Stimulated activated CD4-positive, alpha-beta T cell treated with anti-CD3 and anti-CD28 coated beads, Interleukin-2, amount 100 ng/mL, for 48 hours (primary cell): ENCODE measurements around the gene DCBLD2.

ENCODE experiments used
- DNase-seq, 2 donors: peaks; one replicate each; pipeline ENCODE4 v3.0.0-alpha.2; 2020

DCBLD2 gene

DNA sequence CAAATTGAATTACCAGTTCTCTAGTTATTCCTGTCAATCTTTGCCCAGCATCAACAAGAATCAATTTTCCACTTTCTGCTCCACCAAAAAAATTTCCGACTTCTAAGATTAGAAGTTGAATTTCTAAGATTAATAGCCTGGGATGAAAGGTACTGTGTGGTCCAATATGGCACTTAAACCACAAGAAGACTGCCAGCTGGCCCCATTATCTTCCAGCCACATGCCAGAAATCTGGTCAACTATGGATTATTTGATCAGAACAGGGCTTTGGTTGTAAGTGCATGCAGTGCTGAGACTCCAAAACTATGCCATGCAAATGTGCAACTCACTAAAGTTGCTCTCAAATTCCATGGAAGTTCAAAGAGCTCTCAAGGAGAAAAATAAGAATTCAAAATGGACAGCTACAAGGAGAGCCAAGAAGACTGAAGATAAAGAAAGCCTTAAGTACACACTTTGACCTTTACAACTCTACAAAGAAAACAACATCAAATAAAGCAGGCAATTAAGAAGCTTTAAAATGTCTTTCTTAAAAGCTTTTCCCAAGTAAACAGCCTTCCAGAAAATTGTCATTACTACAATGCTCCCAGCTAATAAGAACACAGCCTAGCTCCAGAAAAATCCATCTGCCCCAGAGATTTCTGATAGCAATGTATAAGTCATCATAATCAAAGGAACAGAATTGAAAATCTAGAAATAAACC is 74.1 kb downstream of the DCBLD2 start:
- DNase-seq: no peak

DNA sequence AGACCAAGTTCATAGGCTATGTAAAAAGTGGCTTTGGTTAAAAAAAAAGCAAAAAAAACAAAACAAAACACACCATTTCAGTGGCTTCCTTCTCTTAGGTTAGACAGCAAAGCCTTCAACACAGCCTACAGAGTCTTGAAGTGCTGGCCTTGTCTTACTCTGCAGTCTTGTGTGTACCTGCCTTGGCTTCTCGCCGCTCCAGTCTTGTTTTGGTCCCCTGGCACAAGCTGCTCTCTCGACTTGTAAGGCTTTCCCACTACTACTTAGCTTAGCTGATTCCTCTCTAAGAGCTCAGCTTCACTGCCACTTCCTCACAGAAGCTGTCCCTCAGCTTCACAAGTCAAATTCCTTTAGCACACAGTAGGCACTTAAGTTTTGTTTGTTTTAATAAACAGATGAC is 75.4 kb downstream of the DCBLD2 start:
- DNase-seq: no peak

DNA sequence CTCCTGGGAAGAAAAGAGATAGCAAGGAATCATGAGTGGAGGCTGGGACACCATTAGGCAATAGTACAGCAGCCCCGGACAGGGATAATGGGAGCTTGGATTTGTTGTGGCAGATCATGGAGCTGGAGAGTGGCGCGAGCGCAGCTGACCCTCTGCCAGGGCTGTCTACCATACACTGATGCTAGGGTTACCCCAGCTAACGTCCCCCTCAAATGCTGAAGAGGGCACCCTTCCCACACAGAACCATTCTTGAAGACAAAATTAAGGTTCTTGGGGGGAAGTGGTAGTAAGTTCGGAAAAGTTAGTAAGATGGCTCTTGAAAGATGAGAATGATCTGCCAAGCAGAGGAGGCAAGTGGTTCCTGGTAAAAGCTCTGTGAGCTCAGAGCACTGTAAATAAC is 77.2 kb downstream of the DCBLD2 start:
- DNase-seq: no peak

- DNase-seq: no peak
These were observed 77.7 kb downstream of the DCBLD2 start for GRCh38 chr3:98823791-98824190.

GRCh38 chr3:98821063-98821462 is 80.4 kb downstream of the DCBLD2 start:
- DNase-seq: no peak

DNA sequence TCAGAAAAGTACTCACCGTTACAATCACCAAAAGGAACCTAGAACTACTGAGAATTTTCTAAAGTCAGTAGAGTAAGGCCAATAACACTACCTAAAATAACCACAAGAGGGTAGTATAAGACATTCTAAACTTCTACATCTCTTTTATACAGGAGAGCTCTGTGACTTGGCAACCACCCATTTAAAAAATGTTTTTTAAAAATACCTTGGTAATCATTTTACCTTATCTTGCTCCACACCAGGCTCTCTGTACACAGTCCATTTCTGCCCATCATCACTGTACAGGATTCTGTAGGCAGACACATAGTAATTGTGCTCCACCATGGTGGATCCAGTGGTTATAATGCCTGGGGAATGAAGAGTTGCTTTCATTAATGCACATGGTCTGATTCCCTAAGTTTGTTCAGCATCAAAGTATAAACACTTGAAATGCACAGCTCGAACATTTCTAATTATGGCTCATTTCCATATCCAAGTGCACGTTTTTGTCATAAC is 83.9 kb downstream of the DCBLD2 start:
- DNase-seq: no peak

GRCh38 chr3:98814817-98815420 is 86.6 kb downstream of the DCBLD2 start:
- no peak for DNase-seq

DNA sequence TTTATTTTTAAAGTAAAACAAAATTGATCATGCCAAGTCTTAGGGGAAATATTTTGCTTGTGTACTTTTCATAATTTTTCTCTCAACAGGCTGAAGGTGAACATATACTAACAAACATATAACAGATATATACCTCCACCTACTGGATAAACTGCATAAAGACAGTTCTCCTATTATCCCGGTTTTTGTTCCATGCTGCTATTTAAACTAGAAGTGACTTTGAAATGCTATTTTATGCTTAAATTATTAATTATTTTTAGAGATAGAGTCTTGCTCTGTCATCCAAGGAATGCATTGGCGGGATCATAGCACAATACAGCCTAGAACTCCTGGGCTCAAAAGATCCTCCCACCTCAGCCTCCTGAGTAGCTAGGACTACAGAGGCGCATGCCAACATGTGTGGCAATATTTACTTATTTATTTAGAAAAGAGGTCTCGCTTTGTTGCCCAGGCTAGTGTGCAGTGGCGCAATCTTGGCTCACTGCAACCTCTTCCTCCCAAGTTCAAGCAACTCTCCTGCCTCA is 88.6 kb downstream of the DCBLD2 start:
- DNase-seq: no peak

DNA sequence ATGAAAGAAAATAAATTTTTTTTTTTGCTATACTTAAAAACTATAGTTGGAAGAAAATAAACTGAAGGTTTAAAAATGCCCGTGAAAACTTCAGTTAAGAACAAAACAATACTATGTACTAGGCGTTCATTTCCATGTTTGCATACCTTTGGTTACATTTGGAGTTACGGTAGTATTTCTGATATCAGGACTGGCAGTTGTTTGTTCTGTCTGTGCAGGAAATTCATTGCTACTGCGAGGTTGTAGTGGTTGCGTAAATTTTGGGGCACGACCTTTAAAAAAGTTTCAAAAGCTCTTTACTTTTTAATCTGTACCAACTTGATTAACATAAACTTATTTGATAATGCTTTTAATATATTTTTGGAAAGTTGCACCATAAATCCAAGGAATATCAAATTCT is 90.4 kb downstream of the DCBLD2 start:
- DNase-seq: no peak

DNA sequence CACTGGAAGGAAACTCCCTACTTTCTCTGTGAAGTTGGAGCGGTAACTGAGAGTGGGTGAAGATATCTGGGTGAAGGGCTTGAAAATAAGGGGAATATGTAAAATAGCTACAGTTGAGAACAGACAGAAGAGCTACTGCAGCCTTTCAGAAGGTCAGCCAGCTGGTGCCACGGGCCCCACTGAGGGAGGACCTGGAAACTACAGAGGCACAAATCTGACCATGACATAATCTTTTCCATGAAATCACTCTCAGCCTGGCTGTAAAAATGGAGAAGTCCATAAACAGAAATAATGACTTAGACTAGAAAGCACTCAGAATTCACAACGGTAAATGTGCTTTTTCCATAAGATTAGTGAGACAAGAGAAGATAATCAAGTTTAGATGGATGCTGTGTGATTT is 91.9 kb downstream of the DCBLD2 start:
- no peak for DNase-seq

DNA sequence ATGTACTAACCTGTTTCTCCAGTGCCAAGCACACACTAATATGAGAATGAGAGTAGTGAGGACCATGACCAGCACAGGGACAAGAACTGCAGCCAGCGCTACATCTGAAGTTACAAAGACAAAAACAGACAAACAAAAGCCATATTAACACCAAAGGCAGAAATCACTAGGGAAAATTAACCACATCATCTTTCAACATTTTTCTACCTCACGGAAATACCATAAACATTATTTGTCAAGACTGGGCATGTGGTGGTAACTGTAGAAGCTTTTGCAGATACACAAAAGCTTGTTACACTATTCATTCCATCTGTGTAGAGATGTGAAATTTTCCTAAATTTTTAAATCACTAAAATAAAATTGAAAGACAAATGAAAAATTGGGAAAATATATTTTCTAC is 93.4 kb downstream of the DCBLD2 start:
- no peak for DNase-seq

GRCh38 chr3:98807561-98807960 is 93.9 kb downstream of the DCBLD2 start:
- no peak for DNase-seq

GRCh38 chr3:98807011-98807410 is 94.5 kb downstream of the DCBLD2 start:
- DNase-seq: no peak

DNA sequence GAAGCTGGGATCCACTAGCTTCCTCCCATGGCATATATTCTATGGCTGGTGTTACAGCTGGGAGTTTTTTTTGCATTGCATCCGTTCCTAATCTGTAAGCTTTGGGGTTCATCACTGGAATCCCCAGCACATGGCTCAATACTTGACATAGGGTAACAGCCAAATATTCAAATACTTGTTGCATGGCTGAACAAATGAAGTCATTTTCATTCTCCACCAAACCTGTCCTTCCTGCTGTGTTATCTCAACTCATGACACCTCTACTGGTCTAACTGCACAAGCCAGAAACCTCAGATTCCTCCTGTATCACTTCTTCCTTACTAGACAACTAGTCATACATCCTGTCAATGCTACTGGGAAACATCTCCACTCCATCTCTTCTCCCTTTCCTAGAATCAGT is 95.0 kb downstream of the DCBLD2 start:
- no peak for DNase-seq

GRCh38 chr3:98805571-98805970 is 95.9 kb downstream of the DCBLD2 start:
- no peak for DNase-seq

GRCh38 chr3:98801043-98801747 is 100.3 kb downstream of the DCBLD2 start:
- no peak for DNase-seq

DNA sequence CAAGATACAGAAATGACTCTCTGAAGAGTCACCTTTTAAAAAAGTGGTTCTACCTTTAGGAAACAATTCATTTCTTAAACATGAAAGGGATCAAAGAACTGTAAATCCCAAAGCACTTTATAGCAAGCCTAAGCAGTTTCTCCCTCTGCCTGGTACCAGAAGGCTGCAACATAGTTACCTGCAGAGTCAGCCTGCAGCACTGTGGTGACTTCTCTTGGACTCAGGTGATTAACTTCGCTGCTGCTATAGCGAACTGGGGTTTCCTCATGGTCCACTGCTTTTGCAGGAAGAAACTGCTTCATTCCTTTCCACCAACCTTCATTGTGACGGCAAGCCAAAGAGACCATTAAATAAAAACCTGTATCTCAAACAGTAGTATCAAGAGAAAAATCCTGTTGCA is 101.1 kb downstream of the DCBLD2 start:
- no peak for DNase-seq

- DNase-seq: no peak
These were observed 102.0 kb downstream of the DCBLD2 start for GRCh38 chr3:98799479-98799878.

DNA sequence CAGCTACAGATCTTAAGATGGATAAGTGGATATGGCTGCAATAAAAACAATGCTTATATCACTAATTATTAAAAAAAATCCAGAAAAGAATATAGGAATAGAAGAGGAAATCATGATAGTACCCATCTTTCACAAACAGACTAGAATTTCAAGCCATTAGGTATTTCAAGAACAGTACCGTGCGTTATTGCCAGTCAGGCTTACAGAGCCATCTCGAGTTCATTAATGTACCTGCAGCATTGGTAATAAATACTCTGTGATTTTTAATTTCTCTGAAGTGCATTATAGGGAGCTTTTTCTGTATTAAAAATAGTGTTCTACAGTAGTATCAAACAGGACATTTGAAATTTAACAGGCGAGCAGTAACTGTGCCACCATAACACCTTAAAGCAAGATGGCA is 102.7 kb downstream of the DCBLD2 start:
- no peak for DNase-seq

DNA sequence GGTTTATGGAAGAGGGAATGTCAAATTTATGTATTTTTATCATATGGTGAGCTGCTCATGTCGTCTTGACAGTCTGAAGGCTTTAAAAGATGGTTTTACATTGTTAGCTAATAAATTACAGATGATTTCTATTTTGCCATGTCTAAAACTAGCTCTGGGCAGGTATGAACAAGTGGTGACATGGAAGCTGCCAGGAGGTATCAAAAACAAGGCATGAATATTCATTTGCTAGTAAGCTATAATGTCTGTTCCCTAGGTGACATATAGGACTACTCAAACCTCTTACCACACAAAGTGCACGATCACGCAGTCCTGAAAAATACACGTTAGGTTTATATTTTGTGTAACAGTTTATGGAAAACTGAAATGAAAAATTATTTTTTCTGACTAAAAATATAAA is 103.6 kb downstream of the DCBLD2 start:
- DNase-seq: no peak

GRCh38 chr3:98796334-98796733 is 105.2 kb downstream of the DCBLD2 start:
- no peak for DNase-seq

DNA sequence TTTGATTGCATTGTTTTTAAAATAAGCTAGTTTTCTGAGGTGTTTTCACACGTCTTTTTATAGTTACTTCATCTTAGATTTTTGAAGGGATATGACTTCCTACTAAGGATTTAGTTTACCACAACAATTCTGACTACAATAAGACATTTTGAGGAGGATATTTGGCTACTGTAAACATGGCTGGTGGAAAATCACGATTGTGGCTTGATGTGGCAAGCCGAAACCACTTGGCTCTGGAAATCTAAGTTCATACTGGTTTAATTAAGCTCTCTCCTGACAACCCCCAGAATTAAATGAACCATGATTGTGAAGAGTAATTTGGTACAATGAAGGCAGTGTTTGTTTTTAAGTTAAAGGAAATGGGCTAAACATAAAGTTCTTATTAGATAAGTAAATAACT is 107.5 kb downstream of the DCBLD2 start:
- DNase-seq: no peak

DNA sequence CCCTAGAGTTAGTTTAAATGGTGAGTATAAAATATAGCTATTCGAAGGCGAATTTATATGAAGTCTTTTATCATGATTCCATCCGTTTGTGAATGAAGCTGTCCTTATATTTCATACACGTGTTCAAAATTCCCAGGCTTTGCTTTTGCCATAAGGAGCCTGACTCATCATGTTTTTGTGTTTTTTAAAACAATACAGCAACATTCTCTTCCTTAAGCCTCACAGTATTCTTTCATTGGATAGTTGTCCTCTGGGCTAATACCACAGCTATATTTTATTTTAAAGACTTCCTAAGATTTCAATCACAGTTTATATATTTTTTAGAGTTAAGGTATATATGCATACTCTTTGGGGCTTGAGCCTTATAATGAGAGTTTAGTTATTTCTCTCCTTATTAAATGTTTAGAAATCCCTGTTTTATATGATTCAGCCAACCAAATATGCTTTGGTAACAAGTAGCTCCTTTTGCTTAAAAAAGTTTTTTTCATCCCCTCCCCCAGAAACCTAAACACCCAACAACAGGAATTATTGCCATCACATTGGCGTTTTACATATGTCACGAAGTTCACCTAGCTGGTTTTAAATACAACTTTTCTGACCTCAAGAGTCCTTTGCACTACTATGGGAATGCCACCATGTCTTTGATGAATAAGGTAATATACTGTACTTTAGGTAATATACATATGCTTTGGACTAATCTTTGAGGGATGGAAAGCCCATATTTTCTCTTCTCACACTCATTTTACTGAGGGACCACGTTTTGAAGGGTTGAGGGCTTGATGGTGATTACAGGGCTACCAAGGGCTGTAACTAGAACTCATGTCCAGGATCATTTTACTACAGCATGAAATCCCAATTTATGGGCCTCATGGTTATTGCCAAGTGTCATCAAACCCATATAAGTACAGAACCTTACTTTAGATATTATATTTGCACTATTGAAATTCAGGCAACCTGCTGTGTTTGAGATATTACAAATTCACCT is 109.9 kb downstream of the DCBLD2 start:
- DNase-seq: no peak
